Measurements from ENCODE around the gene TBC1D10A.

GRCh38 chr22:30247561-30247960, 79.2 kb downstream of the TBC1D10A start:
- TF ChIP-seq POLR2A (IDR thresholded peaks at IDR 0.05; ENCODE audit: low read length) (no peak), GATA1 (IDR thresholded peaks at IDR 0.05; ENCODE audit: low read depth, low read length) (no peak)
